Stimulated activated naive CD8-positive, alpha-beta T cell treated with anti-CD3 and anti-CD28 coated beads, Interleukin-15, Interleukin-2, amounts not matched to agents 100 U/mL and 50 U/mL, for 24 hours (primary cell): ENCODE measurements around the gene RFC2.
A peak's percentile ranks its signal among the peaks of the same experiment; 100 is the strongest.
"Not testable (repeated sequence)": the region's sequence is repeated elsewhere in the genome, so short reads cannot be mapped to it uniquely, and the experiment has no call there.

Source experiments
- ATAC-seq: fragments of 150-1000 bp; cut with Tn5 transposase; one replicate; pipeline ENCODE4 v1.10.0; 2021
- DNase-seq: peaks from one replicate; pipeline ENCODE4 v3.0.0; 2021

Gene RFC2

DNA sequence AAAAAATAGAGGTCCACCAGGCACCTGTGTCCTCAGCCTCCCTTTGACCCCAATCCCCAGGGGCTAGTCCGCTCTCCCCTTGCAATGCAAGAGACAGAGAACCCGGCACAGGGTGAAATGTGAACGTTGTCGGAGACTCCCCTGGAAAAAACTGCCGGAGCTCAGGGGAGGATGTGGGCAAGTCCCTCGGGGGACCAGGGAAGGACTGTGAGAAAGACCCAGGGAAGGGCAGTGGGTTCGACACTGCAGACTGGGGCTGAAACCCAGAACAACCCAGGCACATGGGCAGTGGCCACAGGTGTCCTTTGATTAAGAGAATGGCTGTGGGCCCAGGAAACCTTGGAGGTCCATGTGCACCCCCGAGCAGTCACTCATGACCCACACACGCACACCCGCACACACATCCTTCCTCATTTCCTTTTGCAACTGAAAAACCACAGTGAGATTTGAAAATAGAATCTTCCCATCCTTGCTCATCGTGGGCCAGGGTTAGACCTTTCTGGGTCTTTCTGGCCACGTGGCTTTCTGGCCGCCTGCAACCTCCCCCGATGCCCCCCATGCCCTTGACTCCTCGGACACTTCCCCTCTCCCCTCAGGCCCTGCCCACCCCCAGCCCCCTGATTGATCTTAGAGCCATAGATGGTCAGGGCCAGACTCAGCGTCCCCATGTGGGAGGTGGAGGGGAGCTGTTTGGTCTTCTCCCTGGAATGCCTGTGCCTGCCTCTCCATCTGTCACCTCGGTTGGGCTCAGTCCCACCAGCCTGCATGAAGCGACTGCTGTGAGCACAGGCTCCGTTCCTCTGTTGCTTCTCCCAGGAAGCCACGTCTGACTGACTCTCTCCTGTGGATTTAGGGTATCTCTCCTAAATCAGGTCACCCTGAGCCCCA is 36.5 kb downstream of the RFC2 start:
- ATAC-seq (no peak), DNase-seq (peak; percentile 28)

DNA sequence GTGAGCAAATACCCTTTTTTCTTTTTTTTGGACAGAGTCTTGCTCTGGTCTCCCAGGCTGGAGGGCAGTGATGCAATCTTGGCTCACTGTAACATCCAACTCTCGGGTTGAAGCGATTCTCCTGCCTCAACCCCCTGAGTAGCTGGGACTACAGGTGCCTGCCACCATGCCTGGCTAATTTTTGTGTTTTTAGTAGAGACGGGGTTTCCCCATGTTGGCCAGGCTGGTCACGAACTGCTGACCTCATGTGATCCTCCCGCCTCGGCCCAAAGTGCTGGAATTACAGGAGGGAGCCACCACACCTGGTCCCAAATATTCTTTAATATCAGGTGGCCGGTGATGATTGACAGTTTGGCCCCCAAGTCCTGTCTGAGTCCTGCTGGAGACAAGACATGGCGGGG is 37.8 kb downstream of the RFC2 start:
- ATAC-seq, result no peak

DNA sequence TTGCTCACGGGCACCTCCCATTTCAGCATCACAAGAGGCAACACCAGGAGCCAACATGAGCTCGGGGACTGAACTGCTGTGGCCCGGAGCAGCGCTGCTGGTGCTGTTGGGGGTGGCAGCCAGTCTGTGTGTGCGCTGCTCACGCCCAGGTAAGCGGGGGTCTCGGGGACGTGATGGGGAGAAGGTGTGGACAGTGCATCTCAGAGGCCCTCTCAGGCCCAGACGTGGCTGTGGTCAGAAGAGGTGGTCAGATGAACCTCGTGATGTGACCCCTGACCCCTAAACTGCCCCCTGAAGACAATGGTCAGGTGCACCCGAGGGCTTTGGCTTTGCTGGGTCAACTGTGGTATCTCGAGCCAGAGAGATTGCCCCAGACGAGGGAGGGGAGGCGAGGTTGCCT is 38.3 kb downstream of the RFC2 start:
- ATAC-seq, result no peak
- DNase-seq, result no peak

More for the DNA sequence above, 37.8 kb downstream of the RFC2 start:
- DNase-seq, result no peak

DNA sequence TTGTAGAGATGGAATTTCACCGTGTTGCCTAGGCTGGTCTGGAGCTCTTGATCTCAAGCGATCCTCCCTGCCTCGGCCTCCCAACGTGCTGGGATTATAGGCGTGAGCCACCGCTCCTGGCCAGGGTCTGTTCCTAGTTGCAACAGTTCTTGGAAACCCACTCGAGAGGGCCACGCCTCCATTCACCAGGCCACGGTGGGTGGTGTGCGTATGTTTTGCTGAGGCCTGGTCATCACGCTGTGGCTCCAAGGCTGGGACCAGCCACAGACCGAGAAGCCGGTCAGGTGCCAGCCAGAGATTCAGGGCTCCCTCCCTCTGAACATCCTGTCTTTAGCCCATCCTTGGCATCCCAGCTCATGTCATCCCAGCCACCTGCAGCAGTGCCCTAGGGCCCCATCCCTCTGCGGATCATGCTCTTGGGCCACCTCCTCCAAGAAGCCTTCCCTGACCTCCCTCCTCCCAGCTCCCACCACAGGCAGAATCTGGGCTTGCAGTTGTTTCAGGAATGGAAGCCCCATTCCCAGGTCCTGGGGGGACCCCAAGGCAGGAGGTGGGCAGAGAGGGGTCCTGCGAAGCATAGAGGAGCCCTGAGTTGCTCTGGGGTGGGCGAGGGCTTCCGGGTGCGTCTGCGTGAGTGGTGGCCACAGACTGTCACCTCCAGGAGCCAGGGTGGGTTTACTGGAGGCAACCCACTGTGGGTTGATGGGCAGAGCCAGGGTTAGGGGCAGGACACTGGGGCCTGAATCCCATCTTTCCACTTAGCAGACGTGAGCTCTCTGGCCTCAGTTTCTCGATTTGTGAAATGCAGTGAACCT is 39.2 kb downstream of the RFC2 start:
- ATAC-seq (no peak), DNase-seq (no peak)

DNA sequence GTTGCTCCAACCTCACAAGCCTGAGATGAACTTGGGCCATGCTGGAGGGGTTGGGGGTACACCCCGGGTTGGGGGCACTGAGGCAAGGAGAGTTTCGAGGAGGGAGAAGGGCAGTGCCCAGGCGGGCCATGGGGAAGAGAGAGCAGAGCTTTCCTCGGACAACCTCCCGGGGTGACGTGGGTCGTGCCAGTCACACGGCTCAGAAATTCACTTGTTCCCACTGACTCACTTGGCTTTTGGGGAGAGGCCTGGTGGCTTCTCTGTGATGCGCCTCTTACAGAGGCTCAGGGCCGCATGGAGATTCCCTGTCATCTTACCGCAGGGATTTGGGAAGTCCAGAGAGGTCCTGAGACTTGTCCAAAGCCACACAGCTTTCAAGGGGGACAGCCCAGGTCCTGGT is 41.5 kb downstream of the RFC2 start:
- no peak for DNase-seq
- ATAC-seq, result no peak

DNA sequence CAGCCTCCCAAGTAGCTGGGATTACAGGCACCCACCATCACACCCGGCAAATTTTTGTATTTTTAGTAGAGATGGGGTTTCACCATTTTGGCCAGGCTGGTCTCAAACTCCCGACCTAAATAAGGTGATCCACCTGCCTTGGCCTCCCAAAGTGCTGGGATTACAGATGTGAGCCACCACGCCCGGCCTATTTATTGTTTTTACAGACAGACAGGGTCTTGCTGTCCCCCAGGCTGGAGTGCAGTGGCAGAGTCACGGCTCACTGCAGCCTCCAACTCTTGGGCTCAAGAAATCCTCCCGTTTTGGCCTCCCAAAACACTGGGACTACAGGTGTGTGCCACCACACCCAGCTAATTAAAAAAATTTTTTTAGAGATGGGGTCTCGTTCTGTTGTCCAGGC is 46.0 kb downstream of the RFC2 start:
- not testable (repeated sequence) for DNase-seq

DNA sequence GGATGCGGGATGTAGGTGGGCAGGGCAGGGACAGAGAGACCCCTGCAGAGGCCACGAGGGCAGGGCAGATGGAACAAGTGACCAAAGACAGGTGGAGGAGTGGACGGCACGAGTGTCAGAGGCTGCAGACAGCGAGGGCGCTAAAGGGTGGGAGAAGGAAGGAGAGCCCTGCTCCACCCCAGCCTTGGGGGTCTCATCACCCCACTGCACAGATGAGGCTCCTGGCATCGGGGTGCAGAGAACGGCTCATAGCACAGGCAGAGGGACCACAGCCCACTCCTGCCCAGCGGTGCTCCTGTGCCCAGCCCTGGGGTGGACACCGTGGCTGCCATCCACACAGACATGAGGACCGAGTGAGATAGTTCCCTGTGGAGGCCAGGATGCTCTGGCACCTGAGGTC is 46.6 kb downstream of the RFC2 start:
- no peak for ATAC-seq

More for the DNA sequence above, 46.0 kb downstream of the RFC2 start:
- ATAC-seq, result not testable (repeated sequence)

DNA sequence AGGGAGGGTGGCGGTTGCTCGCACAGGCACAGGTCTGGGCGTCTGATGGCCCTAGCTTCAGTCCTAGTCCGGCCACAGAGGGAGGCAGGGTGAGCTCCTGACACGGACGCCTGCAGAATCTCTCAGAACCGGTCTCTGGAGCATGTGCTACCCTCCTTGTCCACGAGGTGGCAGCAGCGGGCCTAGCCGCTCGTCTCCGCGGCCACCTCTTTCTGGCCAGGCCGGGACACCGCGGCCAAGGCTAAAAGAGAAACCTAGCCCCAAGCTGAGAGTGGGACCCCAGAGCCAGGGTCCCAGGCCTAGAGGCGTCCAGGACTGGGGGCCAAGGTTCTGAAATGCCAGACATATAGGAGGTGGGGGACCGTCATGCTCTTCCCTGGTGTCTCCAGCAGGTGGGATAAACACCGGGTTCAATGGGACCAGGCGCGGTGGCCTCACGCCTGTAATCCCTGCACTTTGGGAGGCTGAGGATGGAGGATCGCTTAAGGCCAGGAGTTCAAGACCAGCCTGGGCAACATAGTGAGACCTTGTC is 47.5 kb downstream of the RFC2 start:
- ATAC-seq (peak; percentile 59), DNase-seq (peak; percentile 88)

More for the DNA sequence above, 46.6 kb downstream of the RFC2 start:
- no peak for DNase-seq

DNA sequence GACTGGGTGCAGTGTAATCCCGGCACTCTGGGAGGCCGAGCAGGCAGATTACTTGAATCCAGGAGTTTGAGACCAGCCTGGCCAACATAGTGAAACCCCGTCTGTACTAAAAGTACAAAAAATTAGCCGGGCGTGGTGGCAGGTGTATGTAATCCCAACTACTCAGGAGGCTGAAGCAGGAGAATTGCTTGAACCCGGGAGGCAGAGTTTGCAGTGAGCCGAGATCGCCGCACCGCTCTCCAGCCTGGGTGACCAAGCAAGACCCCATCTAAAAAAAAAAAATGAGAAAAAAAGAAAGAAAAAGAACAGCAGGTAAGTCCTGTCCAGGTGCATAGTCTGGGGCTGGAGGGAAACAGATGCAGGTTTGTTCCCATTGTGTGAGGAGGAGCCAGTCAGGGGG is 48.1 kb downstream of the RFC2 start:
- not testable (repeated sequence) for ATAC-seq, DNase-seq

DNA sequence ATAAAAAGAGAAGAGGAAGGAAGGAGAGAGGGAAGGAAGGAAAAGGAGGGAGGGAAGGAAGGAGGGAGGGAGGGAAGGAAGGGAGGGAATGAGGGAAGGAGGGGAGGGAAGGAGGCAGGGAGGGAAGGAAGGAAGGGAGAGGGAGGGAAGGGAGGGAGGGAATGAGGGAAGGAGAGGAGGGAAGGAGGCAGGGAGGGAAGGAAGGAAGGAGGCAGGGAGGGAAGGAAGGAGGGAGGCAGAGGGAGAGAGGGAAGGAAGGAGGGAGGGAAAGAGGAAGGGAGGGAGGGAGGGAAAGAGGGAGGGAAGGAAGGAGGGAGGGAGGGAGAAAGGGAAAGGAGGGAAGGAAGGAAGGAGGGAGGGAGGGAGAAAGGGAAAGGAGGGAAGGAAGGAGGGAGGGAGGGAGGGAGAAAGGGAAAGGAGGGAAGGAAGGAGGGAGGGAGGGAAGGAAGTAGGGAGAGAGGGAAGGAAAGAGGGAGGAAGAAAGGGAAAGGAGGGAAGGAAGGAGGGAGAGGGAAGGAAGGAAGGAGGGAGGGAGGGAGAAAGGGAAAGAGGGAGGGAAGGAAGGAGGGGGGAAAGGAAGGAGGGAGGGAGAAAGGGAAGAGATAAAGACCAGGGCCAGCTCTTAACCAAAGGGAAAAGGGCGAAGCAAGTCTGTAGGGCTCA is 50.1 kb downstream of the RFC2 start:
- no peak for ATAC-seq

DNA sequence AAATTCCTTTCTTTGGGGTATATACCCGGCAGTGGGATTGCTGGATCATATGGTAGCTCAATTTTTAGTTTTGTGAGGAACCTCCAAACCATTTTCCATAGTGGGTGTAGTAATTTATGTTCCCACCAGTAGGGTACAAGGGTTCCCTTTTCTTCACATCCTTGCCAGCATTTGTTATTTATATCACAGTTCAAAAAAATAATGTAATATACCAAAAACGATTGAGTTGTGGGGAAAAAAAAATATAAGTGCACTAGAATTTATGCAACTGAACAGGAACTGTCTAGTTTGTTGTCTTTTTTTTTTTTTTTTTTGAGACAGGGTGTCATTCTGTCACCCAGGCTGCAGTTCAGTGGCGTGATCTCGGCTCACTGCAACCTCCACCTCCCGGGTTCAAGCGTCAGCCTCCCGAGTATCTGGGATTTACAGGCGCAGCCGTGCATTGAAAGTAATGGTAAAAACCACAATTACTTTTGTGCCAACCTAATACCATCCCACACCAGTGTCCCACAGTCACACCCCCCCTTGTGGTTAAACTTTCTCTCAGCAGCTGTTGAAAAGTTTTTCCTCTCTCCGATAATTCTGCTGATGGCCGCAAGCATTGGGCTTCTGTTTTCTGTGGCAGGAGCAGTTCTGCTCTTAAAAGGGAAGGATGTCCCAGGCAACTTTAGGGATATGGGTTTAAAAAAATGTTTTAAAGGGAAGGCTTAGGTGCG is 51.2 kb downstream of the RFC2 start:
- ATAC-seq (no peak), DNase-seq (no peak)

More for the DNA sequence above, 50.1 kb downstream of the RFC2 start:
- DNase-seq, result no peak

DNA sequence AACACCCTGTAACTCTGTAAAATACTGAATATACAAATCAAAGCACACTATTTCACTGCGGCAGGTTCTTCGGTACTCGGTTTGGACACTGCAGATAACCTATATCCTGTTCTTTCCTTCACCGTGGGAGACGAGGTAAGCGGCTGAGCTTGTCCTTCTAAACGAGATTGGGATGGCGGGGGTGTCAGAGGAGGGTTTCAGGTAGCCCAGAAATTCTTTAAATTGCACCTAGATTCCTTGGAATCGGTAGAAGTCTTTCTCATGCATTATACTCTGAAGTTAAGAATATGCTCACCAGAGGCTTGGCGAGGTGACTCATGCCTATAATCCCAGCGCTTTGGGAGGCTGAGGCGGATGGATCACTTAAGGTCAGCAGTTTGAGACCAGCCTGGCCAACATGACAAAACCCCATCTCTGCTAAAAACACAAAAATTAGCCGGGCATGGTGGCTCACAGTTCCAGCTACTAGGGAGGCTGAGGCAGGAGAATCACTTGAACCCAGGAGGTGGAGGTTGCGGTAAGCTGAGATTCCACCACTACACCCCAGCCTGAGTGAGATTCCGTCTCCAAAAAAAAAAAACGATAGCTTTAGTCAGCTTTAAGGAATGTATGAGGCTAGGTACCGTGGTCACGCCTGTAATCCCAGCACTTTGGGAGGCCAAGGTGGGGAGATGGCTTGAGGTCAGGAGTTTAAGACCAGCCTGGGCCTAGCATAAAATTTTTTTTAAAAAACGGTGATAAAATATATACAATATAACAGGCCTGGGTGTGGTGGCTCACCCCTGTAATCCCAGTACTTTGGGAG is 54.4 kb downstream of the RFC2 start:
- no peak for ATAC-seq
- DNase-seq, result no peak

DNA sequence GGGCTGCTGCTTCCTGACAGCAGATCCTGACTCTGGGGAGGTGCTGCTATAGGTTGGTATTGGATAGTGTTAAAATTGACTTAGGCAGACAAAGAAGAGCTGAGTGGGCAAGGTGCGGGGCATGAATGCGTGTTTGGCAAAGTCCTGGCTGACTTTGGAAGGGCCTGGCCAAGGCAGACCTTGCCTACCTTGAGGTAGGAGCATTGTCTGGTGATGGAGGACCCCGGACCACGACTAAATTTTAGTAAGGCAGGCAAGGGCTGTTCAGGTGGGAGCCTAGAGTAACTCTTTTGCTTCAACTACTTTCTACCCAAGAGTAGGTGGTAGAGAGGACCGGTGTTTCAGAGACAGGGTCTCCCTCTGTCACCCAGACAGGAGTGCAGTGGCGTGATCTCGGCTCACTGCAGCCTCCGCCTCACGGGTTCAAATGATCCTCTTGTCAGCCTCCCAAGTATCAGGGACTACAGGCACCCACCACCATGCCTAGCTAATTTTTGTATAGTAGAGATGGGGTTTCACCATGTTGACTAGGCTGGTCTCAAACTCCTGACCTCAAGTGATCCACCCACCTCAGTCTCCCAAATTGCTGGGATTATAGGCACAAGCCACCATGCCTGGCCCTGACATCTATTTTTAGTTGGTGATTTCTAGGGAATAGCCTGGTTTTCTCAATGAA is 56.6 kb downstream of the RFC2 start:
- no peak for ATAC-seq
- DNase-seq, result no peak

DNA sequence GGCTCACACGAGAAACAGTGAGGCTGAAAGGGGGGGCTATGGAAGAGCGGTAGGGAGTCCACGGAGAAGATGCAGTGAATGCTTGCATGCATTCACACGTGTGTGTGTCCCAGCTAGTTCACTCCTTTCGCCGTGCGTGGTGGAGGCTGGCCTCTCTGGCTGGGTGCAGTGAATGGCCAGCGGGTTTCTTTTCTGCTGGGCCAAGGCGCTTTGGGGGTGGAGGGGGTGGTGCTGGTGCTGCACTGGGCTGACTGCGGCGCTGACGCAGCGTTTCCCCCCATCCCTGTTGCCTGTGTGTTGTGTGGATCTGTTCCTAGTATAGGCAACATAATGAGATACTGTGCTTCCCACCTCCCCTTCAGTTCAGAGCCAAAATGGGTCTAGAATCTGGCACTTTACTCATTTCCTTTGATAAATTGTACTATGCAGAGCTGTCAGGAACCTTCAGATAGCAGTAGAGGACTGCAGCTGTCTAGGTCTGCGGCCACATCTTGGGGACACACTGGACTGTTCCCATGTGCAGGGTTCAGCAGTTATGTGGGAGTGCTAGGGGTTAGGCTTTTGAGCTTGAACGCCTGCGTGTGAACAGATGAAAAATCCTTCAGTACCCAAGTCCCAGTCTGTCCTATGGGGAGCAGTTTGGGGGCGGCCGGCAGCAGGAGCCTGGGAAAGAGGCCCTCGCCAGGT is 58.1 kb downstream of the RFC2 start:
- DNase-seq, ATAC-seq: not testable (repeated sequence)

DNA sequence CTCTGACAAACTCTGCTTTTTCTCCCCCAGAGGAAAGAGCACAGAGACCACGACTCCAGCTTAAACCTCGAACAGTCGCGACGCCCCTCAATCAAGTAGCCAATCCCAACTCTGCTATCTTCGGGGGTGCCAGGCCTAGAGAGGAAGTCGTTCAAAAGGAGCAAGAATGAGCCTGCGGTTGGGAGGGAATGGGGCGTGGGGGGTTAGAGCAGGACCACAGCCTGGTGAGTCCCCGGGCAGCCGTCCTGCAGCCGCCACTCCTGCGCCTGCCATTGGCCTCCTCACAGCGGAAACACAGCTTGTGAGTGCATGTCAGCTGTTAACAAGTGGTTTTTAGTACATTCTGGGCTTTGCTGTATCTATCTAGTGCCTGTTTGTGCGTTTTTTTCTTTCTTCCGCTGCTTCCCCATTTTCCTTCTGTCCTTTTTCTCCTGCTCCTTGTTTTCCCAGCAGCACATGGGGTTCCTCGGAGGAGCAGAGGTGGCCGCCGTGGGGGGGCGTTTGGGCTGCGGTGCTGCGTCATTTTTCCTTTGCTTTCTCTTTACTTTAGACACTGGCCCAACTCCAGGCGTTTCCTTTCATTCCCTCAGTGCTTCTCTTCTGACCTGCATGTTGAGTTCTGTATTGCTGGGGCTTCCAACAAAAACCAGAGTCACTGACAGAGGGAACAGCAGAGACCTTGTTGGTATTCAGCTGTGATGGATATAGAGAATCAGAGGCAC is 58.9 kb downstream of the RFC2 start:
- peak; percentile 40 for ATAC-seq
- DNase-seq, result not testable (repeated sequence)

DNA sequence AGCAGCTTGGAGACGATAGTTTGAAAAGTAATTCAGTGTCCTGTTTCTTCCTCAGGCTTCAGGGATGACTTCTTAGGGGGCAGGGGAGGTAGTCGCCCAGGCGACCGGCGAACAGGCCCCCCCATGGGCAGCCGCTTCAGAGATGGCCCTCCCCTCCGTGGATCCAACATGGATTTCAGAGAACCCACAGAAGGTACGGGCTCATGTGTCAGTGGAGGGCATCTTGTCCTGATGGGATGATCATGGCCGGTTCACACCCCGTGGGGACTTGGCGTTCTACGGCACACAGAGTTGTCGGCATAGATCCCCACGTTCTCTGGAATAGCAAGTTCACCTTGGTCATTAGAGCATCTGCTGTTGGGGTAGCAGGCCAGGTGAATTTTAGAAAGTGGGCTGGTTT is 59.5 kb downstream of the RFC2 start:
- ATAC-seq, result no peak
- DNase-seq, result no peak

DNA sequence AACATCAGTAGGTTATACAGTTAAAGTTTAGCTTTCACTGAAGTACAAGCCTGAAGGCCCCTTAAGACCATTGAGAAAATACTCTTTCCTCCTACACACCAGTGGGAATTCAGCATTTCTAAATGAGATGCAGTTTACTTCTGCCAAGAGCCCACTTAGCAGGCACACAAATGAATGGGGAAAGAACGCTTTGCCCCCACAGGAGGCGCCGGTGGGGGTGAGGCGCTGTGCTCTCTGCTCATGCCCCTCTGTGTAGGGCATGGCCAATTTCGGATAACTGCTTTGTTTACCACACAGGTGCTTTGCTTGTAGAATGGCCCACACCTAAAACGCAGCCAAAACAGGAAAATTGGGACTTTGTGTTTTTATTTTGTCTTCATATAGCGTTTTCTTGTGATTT is 60.3 kb downstream of the RFC2 start:
- no peak for ATAC-seq

DNA sequence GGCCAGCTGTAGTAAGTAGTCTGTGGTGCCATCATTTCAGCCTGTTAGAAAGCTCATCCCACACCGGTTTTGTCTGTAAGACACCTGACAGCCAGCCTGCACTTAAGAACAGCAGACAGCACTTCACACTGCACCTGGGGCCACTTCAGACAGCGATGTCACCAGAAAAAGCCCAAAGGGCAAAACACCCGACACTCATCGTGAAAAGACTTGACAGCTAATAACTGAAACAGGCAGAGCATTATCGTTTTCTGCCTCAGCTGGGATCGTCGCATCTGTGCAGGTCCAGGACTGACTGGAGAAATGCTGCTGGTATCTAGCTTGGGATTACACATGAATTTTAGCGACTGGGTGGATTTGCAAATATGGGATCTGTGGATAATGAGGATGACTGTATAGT is 61.1 kb downstream of the RFC2 start:
- ATAC-seq (no peak), DNase-seq (no peak)

More for the DNA sequence above, 60.3 kb downstream of the RFC2 start:
- DNase-seq, result no peak

DNA sequence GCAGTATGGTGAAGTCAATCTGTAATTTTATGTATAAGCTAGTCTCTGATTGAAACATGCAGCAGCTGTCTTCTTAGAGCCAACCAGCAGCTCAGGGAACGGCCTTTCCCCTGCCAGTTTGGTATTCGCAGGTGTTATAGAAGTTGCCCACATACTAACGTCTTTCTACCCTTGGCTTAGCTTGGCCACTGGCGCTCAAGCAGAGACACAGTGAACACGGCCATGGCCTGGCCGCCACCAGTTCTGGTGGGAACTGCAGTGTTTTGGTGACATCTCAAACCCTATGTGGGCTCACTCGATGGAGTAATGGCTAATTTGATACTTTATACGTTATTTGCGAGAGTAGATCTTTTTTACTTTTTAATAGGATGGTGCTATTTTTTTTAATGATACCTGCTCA is 63.0 kb downstream of the RFC2 start:
- no peak for DNase-seq
- no peak for ATAC-seq
